HS-27A (cell line): ENCODE data around the gene LRRC42.
A peak's percentile ranks its signal among the peaks of the same experiment; 100 is the strongest.

ENCODE experiments used
- DNase-seq: peaks from one replicate; pipeline ENCODE4 v3.0.0-alpha.2; 2012; ENCODE audit warnings: low read depth, missing footprints

LRRC42 gene

DNA sequence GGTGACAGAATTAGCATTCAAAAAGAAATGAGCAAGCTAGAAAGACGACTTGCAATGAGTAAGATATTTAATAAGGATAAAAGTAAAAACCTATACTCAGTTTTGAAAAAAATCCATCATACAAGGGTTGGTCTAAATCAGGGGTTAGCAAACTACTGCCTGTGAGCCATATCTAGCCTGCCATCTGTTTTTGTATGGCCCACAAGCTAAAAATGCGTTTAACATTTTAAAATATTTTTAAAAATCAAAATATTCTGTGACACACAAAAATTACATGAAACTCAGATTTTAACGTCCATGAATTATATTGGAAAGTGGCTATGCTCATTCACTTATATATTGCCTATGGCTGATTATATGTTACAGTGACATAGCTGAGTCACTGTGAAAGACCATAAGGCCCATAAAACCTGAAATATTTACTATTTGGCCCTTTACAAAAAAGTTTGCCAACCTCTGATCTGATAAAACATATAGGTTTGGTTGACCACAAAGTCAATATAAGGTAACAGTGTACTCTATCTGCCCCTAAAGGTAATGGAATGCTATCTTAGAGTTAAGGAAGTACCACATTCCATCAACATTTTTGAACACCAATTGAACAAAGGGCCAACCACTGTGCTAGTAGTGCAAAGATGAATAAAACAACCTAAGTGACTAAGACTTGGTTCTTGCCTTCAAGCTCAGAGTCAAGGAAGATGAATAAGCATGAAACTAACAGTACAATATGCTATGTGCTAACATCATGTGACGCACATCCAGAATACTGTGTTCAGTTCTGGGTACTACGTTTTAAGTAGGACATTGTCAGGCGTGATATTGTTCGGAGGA, 3.8 kb upstream of the LRRC42 start:
- no peak for DNase-seq

DNA sequence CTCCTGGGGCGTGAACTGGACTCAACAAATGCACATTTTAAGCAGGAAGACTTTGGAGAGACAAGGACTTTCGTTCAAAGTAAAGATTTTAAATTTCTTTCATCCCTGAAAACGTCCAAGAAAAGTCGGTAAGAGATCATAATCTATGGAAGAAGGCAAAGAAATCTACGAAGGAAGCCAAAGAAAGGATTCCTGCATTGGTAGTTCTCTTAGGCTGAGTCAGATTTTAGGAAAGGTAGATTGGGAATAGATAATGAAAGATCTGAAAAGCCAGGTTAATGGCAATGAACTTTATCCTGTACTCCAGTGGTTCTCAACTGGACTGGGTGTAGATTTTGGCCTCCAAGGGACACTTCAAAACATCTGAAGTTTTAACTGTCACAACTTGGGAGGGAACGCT, 3.1 kb upstream of the LRRC42 start:
- no peak for DNase-seq

DNA sequence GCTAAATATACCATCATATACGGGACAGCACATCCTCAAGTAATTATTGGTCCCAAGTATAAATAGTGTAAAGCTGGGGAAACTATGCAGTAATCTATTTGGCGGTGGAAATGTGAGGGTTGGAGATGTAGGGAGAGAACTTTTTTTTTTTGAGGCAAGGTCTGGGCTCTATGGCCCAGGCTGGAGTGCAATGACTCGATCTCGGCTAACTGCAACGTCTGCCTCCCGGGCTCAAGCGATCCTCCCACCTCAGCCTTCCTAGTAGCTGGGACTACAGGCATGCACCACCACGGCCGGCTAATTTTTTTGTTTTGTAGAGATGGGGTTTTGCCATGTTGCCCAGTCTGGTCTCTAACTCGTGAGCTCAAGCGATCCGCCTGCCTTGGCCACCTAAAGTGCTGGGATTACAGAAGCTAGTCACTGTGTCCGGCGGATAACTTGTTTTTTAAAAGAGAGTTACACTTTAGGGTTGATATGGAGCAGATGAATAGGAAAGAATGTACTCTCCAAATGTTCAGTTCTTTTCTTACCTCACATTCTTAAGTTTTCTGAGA, 2.6 kb upstream of the LRRC42 start:
- DNase-seq: no peak

DNA sequence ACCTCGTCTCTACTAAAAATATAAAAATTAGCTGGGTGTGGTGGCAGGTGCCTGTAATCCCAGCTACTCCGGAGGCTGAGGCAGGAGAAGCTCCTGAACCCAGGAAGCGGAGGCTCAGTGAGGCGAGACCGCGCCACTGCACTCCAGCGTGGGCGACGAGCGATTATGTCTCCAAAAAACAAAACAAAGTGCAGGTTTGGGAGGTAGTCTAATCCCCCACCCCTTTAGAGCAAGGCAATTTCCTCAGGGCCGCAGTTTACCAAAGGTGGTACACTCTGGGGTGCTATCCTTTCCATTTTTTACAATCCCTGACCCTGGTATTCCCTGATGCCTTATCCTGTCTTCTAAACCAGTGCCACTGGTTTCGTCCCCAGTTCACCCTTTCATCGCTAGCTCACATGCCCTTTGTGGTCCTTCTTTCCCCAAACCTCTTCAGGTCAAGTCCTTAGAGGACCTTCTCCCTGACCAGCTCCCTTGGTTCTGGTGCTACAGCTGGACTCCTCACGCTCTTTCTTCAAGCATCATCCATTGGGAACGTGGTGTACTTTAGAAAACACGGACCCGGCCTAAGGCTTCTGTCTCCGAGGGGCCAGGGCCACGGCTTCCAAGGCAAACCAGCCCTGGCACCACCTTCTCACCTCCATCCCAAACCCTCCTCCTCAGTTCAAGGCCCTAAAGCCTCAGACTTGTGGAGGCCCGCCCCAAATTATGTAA, 1.5 kb upstream of the LRRC42 start:
- no peak for DNase-seq

DNA sequence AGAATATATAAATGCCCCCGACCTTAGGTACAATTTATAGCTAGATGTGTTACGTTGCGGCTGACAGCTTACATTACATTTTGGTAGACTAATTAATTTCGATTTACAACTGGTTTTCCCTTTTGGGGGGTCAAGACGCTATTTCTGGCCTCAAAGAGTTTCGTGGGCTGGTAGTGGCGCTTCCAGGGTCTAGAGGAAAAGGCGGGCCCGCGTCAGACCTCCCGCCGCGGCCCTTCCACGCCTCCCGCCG, 1.0 kb upstream of the LRRC42 start:
- peak; percentile 39 for DNase-seq

DNA sequence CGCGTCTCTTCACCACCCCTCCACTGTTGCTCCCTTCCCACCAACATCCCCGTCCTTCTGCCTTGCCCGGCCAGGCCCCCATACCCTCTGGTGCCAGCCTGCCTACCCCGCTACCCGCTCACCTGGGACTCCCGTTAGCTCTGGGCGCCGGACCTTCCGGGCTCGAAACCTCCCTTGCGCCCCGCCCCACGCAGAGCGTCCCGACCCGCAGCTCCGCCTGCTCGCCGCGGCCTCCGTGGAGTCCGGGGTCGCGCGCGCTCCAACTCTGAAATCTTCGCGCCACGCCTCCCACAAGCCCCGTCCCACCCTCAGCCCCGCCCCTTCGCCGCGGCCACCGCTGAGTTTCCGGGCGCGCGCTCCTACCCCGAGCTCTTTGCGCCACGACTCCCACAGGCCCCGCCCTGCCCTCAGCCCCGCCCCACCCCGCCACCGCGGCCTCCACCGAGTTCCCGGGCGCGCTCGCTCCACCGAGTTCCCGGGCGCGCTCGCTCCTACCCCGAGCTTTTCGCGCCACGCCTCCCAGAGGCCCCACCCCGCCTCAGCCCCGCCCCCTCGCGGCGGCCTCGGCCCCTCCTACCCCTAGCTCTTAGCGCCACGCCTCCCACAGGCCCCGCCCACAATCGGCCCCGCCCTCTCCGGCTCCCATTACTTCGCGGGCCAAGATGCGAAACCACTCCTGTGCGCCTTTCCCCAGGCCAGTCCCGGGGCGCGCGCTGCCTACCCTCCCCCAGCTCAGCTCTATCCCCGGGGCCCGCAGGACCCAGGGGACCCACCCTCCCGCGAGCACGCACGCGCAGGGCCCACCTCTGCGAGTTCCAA, 508 bp upstream of the LRRC42 start, which contains the start of gene IFT25:
Gene IFT25 (minus strand): TSS at position 267 of the 819 bp plus-strand sequence. CDS start 5,617 bp downstream, outside the sequence.
- DNase-seq: peak; percentile 86

DNA sequence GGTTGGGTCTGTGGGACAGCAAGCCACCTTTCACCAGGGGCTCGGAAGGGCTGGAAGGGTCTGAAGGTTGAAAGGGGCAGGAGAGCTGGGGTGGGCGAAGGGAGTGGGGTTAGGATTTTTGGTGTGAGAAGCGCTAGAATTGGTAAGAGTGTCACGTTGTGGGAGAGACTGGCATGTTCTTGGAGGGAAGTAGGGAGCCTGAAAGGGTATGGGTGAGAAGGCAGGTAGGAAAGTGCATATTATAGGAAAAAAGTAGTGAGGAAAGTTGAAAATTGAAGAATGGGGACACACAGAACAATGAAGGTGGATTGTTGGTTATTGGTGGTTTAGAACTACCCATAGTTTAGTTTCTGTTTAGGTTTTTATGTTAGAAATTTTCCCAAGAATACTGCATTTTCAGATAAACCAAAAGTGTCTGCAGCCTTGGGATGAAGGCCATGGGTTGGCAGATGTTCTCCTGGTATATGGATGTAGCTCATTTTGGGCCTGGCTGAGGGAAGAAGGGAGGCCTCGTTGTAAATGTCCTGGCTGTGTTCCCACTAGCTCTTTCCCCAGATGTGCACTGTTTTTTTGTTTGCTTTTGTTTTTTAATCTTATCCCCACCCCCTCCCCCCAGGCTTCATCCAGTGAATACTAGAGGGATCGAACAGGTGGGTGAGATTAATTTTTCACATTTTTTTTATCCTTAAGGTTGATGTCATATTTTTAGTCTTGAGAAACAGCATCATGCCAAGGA, 1.2 kb downstream of the LRRC42 start:
- no peak for DNase-seq

DNA sequence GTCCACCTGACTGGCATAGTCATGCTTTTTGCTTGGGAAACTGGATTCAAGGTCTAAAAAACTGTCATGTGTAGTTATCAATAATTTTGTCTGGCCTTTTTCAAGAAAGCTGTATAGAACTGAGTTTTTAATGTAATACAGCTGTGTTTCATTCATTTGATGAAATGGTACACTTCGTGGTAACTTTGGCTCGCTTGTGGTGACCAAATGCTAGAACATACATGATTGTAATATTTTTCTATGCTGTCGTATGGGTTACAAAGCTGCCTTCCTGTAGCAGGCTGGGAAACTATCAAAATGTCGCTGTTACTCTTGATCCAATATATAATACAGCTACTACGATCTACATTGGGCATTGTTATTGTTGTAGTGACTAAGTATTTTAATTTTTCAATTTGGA, 2.1 kb downstream of the LRRC42 start:
- DNase-seq: no peak

DNA sequence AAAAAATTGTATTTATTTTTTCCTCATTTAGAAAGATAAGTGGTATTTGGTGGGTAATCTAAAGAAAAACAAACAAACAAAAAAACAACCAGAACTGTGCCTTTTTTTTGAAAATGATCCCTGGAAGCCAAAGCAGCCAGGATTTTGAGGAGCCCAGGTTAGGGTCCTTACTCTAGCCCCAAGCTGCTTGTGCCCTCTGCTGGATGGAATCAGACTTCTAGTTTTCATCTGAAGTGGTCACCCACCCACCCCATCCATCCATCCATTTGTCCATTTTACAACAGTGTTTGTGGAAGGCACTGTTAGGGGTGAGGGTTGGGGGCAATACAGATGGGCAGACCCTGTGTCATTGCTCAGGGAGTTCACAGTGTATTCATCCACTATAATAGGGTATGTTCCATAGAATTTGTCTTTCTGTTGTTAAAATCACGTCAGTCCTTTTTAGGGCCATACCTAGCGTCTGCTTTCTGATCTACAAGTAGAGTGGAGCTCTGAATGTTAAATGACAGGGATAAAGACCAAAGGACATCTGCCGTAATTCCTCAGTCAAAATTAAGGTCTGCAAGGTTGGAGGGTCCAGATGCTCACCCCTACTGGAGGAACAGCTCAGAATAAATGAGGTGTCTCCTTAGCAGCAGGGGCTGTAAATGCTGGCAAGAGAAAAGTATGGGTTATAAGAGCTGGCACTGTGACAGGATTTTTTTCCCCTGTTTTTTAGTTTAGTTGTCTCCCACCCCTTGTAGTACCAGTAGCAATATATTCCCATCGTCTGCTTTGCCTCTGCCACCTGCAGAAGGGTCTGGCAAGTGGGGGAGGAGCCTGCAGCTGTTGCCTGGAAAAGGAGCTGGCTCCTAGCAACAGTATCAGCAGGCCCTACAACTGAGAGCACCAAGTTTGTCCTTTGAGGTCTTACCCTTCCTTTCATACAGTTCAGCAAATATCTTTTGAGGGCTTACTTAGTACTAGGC, 3.2 kb downstream of the LRRC42 start:
- DNase-seq: no peak

DNA sequence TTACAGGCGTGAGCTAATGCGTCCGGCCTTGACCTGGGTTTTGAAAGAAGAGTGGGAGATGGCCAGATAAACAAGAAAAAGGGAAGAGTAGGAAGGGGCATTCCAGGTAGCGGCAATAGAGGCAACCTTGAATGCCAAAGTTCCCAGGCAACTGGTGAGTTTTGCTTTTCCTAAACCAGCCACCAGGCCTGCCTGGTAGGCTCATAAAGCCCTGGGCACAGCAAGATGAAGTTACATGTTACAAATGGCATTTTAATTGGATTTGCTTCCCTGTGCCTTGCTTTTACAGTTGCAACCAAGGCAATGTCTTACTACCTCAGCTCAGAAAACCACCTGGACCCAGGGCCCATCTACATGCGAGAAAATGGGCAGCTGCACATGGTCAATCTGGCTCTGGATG, 5.5 kb downstream of the LRRC42 start:
- DNase-seq: no peak

DNA sequence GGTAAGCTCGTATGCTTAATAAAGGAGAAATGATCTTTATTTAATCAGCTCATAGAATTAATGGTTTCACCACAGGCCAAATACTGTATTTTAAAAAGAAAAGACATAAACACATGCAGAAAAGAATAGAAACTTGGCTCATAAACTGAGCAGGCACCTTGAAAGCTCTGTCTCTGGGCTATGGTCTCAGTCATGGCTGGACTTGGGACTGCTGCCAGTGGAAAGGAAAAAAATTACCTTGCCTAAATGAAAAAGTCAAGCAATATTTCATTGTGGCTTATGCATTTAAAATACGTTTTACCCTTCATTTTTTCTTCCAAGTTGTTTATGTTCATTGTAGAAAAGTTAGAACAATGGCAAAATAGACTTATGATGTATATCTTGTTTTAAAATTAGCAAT, 8.0 kb downstream of the LRRC42 start:
- DNase-seq: no peak

DNA sequence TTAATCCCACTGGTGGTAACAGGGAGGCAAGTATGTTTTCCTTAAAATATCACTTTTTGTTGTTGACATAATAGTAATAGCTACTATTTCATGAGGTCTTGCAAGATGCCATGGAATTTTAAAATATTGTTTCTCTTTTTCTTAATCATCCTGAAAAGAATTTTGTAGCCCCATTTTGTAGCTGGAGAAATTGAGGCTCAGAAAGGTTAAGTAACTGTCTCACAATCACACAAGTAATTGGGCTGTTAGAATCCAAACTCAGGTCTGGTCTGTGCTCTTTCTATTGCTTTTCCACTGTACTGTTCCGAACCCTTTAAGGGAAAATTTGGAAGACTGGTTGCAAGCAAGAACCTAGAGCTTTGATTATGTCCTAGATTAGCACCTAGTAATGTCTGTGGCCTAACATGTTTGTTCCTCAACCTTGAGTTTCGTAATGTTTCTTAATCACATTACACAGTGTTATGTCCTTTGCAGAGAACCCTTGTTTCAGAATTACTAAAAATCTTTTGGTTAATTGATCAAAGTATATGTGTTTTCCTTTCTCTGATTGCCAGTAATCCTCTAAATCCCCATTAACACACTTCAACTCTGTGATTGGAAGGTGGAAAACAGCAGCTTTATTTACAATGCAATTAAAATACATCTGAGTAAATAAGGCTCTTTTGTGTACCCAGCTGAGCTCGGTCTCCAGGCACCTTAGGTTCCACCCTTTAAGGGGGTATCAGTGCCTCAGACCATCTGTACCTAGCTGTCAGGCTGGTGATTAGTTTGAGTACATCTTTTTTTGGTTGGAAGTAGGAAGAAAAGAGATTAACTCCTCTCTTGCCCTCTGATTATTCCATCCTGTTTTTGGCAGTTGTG, 10.4 kb downstream of the LRRC42 start:
- DNase-seq: no peak

DNA sequence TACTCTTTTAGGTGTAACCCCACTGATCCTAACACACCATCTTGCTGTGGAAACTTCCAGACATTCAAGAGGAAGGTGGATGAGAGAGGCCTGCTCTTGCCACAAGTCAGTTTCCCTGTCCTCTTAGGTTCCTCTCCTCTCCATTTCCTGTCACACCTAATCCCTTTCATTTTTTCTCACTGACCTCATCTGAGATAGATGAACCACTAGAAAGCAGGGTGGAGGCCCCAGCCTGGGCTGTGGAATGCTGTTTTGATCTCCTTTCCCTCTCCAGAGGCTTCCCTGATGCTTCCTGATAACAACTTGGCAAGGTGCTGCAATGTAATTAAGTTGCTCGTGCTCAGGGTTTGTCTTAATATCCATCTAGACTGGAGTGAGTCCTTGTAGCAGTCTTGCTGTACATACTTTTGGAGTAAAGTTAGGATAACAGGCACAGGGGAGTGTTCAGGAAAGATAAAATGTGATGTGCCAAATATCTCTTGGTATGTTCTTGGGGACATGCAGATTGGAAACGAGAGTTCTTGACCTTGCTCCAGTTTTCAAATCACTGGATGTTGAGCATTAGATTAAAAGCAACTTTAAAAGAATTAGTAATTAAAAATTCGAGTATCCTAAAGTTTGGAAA, 11.2 kb downstream of the LRRC42 start:
- DNase-seq: peak; percentile 57

DNA sequence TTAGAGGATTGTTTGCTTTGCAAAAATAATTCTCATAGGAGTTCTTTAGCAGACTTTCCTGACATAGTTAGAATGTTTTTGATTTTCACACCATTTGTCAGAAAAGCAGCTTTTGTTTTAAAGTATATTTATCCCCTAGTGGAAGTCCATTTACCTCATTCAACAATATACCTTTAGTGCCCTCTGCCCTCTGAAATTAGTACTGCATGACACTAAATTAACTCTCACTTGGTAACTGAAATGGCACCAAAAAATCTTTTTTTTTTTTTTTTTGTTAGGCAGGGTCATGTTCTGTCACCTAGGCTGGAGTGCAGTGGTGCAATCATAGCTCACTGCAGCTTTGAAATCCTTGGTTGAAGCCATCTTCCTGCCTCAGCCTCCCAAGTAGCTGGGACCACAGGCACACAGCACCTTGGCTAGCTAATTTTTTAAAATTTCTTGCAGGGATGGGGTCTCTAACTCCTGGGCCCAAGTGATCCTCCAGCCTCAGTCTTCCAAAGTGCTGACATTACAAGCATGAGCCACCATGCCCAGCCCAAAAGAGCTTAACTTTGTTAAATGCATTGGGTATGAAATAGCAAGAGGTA, 13.6 kb downstream of the LRRC42 start:
- no peak for DNase-seq

DNA sequence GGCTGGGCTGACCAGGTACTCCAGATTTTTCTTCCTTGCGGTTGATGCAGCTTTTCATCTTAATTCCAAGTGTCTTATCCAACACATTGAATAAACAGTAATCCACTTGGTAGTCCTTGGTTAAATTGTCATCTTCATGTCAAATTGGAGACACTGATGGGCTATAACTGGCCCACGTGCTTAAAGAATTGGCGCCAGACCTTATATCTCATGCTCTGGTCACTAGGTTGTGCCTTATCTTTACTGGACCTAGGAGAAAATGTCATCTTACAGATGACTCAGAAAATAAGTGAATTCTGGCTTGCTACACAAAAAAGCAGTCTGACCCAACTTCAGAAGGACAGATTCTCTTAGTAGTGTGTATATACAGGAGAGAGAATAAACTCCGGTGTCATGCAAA, 16.2 kb downstream of the LRRC42 start:
- no peak for DNase-seq

DNA sequence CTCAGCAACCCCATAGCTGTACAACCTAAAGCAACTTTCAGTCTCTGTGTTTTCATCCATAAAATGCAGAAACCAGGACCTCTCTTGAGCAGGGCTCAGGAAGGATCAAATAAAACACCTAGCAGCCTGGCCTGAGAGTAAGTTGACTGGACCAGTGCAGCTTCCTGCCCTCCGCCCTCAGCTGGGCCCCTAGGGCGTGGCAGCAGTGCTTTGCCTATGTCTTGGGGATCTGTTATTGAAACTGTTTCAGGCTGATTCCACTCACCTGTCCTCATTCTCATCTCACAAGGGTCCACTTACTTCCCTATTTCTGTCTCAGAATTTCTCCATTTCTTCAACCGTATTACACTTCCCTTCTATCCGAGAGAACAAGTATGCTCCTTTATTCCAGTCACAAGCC, 17.3 kb downstream of the LRRC42 start:
- DNase-seq: no peak

DNA sequence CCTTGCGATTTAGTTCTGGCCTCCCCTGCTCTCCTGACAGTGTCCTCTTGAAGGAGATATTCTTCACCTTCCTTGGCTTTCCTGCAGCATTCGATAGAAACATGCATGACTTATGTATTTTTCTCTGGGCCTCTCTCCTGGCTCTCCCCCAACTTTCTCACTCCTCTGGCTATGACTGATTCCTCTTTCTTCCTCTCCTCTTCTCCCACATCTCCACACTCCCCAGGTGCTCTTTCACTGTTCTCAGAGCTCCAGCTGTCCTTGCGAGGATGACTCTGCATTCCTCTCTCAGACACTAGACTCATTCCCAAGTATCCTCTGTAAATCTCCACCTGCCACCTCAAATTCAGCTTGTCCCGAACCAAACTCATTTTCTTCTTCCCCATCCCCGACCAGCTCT, 18.0 kb downstream of the LRRC42 start:
- DNase-seq: no peak

DNA sequence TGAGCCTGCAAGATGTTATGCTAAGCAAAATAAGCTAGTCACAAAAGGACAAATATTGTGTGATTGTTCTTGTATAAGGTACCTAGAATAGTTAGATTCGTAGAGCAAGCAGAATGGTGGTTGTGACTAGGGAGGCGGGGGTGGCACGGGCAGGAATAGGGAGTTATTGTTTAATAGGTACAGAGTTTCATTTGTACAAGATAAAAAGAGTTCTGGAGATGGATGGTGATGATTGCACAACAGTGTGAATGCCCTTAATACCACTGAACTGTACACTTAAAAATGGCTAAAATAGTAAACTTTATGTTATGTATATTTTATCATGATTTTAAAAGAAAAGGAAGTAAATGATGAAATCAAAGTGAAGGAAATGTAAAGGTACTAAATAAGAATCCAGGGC, 20.6 kb downstream of the LRRC42 start:
- no peak for DNase-seq
